Activated CD4-positive, alpha-beta T cell treated with anti-CD3 and anti-CD28 coated beads, Interleukin-2, Interleukin-4, amounts not matched to agents 100 ng/mL and 50 ng/mL, durations not matched to agents 16 hours and 8 hours (primary cell): ENCODE results near the gene SFT2D1.
"Not testable (repeated sequence)": the region's sequence is repeated elsewhere in the genome, so short reads cannot be mapped to it uniquely, and the experiment has no call there.

ENCODE experiments used
- DNase-seq: peaks from one replicate; pipeline ENCODE4 v3.0.0-alpha.2; 2020; ENCODE audit warnings: low spot score

The SFT2D1 gene

GRCh38 chr6:166364456-166364855 is 22.1 kb upstream of the SFT2D1 start:
- DNase-seq = no peak

GRCh38 chr6:166362427-166362826 is 20.1 kb upstream of the SFT2D1 start:
- DNase-seq = not testable (repeated sequence)

- DNase-seq = no peak
These were observed 18.7 kb upstream of the SFT2D1 start for GRCh38 chr6:166361077-166361429.

GRCh38 chr6:166360243-166361076 is 18.1 kb upstream of the SFT2D1 start:
- DNase-seq = no peak

GRCh38 chr6:166355552-166355951 is 13.2 kb upstream of the SFT2D1 start:
- no peak for DNase-seq

- DNase-seq = no peak
These were observed 12.6 kb upstream of the SFT2D1 start for GRCh38 chr6:166354965-166355364.

- DNase-seq = no peak
These were observed 11.8 kb upstream of the SFT2D1 start for GRCh38 chr6:166354143-166354542.

GRCh38 chr6:166353507-166353906 is 11.2 kb upstream of the SFT2D1 start:
- no peak for DNase-seq

GRCh38 chr6:166352923-166353322 is 10.6 kb upstream of the SFT2D1 start:
- no peak for DNase-seq

- DNase-seq = no peak
These were observed 9.5 kb upstream of the SFT2D1 start for GRCh38 chr6:166351715-166352285.

GRCh38 chr6:166348305-166348949 is 6.1 kb upstream of the SFT2D1 start:
- DNase-seq = no peak

- DNase-seq = no peak
These were observed 4.6 kb upstream of the SFT2D1 start for GRCh38 chr6:166346965-166347364.

GRCh38 chr6:166346449-166346848 is 4.1 kb upstream of the SFT2D1 start:
- DNase-seq = no peak

- DNase-seq = not testable (repeated sequence)
These were observed 3.3 kb upstream of the SFT2D1 start for GRCh38 chr6:166345672-166346071.

- DNase-seq = not testable (repeated sequence)
These were observed 2.6 kb upstream of the SFT2D1 start for GRCh38 chr6:166344921-166345320.

- DNase-seq = no peak
These were observed 1.9 kb upstream of the SFT2D1 start for GRCh38 chr6:166344240-166344639.

- DNase-seq = no peak
These were observed 774 bp upstream of the SFT2D1 start for GRCh38 chr6:166343150-166343487.

- no peak for DNase-seq
These were observed 382 bp downstream of the SFT2D1 start for GRCh38 chr6:166341977-166342348.

- no peak for DNase-seq
These were observed 881 bp downstream of the SFT2D1 start for GRCh38 chr6:166341464-166341863.

- no peak for DNase-seq
These were observed 3.5 kb downstream of the SFT2D1 start for GRCh38 chr6:166338854-166339253.

- no peak for DNase-seq
These were observed 5.5 kb downstream of the SFT2D1 start for GRCh38 chr6:166336847-166337246.

GRCh38 chr6:166335378-166336302 is 6.7 kb downstream of the SFT2D1 start:
- DNase-seq = no peak
